ENCODE data around the gene PCBP3.

The PCBP3 gene

DNA sequence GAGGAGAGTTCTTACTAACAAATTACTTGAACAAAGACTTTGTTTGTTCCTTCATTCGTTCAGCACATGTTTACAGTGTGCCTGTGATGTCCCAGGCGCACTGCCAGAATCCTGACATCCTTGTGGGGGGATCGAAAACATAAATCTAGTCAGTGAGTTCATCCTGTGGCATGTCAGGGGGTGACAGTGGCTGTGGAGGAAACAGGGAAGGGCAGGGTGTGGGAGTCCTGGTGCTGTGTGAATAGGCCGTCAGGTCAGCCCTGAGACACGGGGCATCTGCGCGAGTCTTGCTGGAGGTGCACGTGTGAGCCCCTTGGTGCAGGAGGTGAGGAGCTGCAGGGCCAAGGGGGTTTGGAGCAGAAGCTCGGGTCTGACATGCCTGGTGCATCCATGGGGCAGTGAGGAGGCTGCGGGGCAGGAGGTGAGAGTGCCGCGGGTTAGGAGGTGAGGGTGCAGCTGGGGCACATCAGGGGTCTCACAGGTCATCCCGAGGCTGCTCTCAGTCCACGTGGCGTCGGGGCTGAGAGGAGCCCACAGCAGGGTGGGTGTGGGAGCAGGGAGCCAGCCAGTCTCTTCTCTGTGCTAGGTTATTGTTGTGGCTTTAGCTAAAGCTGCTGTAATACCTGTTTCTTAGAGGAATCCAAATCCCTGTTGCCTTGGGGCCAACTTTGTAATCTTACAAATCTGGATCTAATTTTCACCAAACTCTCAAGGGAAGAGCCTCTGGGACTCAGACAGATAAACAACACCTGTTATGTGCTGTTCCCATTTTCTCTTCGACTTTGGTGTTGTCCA lies 93.4 kb downstream of the PCBP3 start:
- H3K4me3 ChIP-seq (ENCODE audit: low read length) = no peak overlapping the region
- TF ChIP-seq CTCF (conservative IDR thresholded peaks at IDR 0.05; ENCODE audit: low read depth, low read length) = no peak
- DNase-seq (ENCODE audit: low read depth) = no peak

DNA sequence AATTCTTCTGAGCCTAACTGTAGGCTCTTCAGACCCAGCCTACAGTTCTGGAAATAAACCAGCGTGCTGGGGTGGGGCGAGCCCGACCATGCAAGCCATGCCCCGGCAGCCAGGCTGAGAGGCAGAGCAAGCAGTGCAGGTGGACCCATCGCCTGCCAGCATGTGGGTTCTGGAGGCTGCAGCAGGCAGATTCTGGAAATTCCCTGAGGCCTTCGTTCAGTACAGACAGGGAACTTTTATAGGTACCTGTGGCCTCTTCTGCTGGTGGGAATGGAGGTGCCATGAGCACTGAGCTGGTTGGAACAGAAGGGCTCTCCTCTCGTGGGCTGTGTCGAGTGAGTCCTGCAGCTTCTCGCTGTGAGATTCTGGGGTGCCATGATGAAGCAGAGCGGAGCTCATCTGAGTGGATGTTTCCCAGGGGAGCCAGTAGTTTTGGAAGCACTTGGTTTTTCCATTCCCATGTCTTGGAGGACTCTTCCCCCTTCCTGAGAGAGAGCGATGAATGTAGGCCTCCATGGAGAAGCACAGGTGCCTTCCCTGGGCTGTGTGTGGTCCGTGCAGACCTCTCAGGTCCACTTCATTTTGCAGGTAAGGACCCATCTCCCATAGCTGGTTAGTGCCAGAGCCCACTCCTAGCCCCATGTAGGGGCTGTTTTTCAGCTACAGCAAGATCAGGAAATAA lies 94.1 kb downstream of the PCBP3 start:
- TF ChIP-seq CTCF (conservative IDR thresholded peaks at IDR 0.05; ENCODE audit: low read depth, low read length) = no peak
- DNase-seq (ENCODE audit: low read depth) = no peak
- H3K4me3 ChIP-seq (ENCODE audit: low read length) = no peak overlapping the region

DNA sequence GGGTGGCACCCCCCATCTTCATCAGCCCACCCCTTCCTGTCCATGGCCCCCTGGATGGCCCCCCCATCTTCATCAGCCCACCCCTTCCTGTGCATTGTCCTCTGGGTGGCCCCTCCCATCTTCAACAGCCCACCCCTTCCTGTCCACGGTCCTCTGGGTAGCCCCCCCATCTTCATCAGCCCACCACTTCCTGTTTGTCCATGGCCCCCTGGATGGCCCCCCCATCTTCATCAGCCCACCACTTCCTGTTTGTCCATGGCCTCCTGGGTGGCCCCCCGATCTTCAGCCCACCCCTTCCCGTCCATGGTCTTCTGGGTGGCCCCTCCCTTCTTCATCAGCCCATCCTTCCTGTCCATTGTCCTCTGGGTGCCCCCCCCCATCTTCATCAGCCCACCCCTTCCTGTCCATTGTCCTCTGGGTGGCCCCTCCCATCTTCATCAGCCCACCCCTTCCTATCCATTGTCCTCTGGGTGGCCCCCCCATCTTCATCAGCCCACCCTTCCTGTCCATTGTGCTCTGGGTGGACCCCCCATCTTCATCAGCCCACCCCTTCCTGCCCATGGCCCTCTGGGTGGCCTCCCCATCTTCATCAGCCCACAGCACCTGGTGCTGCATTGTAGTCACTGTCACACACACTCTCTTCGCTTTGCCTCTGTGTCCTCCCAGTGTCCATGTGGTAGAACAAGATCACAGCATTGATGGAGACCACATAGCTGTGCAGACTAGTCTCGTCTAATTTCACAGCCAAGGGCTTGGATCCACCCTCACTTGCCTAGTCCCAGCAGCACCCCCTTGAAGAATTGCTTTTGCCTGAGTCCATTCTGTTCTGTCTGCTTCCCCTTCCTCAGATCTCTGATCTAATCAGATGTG lies 95.9 kb downstream of the PCBP3 start:
- DNase-seq (ENCODE audit: low read depth) = no peak
- no peak for TF ChIP-seq CTCF (conservative IDR thresholded peaks at IDR 0.05; ENCODE audit: low read depth, low read length)

GRCh38 chr21:45740088-45740440 lies 96.5 kb downstream of the PCBP3 start:
- TF ChIP-seq CTCF (conservative IDR thresholded peaks at IDR 0.05; ENCODE audit: low read depth, low read length) = no peak
- H3K4me3 ChIP-seq (ENCODE audit: low read length) = no peak overlapping the region
- DNase-seq (ENCODE audit: low read depth) = no peak

More for the DNA sequence above, 95.9 kb downstream of the PCBP3 start:
- no peak overlapping the region for H3K4me3 ChIP-seq (ENCODE audit: low read length)

DNA sequence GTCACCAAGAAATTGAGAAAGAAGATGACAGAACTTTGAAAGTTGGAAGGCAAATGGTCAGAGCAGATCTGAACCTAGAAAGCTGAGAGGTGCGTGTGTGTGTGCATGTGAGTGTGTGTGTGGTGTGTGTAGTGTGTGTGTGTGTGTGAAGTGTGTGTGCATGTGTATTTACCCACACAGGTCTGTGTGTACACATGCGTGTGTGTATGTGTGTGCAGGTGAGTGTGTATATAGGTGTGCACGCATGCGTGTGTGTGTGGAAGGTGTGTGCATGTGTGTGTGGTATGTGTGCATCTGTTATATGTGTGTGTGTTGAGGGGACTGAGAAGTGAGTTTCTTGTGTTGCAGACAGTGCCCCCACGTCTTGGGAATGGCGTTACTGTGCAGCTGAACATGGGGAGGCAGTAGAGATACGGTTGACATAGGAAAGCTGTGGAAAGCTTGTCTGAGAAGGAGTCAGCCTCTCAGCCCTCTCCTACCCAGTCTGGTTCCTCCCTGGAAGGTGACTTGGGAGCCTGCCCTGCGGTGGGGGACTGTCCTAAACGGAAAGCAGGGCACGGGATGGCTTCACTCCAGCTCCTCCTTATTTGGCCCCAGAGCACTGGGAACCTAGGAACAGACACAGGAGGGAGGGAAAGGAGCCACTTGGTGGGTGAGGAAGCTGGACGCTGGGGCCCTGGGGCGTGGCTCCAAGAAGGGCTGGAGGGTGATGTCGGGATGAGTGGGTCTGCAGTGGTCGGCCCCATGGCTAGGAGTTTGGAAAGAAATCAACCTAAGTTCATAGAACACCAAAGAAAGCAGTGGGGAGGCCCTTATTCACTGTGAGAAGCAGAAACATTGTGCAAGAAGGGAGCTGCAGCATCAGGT lies 97.2 kb downstream of the PCBP3 start:
- no peak overlapping the region for H3K4me3 ChIP-seq (ENCODE audit: low read length)
- TF ChIP-seq CTCF (conservative IDR thresholded peaks at IDR 0.05; ENCODE audit: low read depth, low read length) = no peak
- DNase-seq (ENCODE audit: low read depth) = no peak

GRCh38 chr21:45741691-45742090 lies 98.2 kb downstream of the PCBP3 start:
- no peak for TF ChIP-seq CTCF (conservative IDR thresholded peaks at IDR 0.05; ENCODE audit: low read depth, low read length)
- DNase-seq (ENCODE audit: low read depth) = no peak
- H3K4me3 ChIP-seq (ENCODE audit: low read length) = no peak overlapping the region

All from retinal pigment epithelial cell (primary cell).